GM21367 (cell line): Measurements from ENCODE around the gene ATPAF1.
A peak's percentile ranks its signal among the peaks of the same experiment; 100 is the strongest.
"Not testable (repeated sequence)": the region's sequence is repeated elsewhere in the genome, so short reads cannot be mapped to it uniquely, and the experiment has no call there.

Experiments
- ATAC-seq: cut with Tn5 transposase; IDR thresholded peaks from one replicate; pipeline ENCODE4 v1.9.1; 2021; ENCODE audit not compliant: unreplicated experiment

Gene ATPAF1

GRCh38 chr1:46667782-46668760, at the start of gene ATPAF1:
ATPAF1 (minus strand) TSS chr1:46668364; CDS start chr1:46668322, 42 bp downstream.
- peak; percentile 75 for ATAC-seq

DNA sequence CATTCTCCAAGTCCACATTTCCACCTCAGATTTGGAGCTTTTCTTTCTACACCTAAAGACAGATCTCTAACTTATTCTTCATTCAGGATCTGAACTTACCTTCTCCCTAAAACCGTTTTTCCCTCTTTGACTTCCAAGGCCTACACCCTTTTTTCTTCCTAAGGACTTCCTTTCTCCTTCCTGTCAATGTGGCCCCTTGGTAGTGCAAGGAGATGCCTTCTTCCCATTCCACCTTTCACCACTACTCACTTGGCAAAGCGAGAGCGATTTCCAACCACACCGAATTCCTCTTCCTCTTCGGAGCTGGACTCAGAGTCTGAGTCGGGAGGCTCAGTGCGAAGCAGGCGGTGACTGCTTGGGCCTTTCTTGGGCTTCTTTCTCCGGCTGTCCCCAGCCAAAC, 49.5 kb upstream of the ATPAF1 start:
- no peak for ATAC-seq

DNA sequence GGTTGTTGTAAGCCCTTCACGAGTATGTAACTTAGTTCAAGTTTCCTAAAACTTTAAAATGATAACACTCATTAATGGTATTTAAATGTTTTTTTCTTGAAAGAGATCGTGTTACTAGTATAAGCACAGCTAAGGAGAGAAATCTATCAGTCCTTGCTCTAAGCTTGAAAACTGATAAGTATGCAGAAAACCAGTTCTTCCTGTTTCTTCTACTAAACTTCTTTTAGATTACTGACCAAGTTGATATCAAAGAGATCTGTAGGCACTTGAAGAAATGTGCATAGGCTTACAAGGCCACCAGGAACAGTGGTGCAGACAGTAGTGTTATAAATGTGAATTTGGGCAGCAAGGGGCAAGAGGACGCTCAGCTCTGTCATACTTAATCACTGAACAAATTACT, 46.8 kb upstream of the ATPAF1 start:
- no peak for ATAC-seq

DNA sequence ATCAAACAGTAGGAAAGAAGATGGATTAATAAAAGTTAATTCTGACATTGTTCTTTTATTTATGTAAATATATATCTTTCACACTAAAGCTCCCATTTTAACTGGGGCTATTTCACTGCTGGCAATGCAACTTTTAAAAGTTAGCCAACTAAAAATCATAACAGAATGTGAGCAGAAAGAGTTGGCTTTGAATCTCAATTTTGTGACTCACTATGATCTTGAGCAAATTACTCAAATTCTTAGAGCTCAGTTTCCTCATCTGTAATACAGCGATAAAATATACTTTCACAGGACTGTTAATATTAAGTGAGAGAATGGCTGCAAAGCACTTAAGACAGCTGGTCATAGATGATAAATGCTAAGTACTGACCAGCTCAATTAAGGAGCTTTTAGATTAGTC, 40.0 kb upstream of the ATPAF1 start:
- no peak for ATAC-seq

GRCh38 chr1:46705408-46705807, 37.2 kb upstream of the ATPAF1 start:
- no peak for ATAC-seq

GRCh38 chr1:46703927-46704641, 35.9 kb upstream of the ATPAF1 start:
- ATAC-seq = no peak

DNA sequence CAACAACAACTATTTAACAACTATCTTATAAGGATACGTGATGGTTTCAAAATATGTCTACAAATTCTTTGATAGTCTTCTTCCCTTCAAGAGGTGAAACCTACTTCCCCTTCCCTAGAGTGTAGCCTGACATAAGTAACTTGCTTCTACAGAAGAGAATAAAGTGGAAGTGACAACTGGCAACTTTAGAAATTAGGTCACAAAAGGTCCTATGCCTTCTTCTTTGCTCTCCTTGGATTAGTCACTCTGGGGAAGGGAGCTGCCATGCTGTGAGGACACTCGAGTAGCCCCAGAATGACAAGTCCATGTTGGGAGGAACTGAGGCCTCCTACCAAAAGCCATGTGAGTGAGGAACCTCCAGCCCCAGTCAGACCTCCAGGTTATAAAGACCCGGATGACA, 31.5 kb upstream of the ATPAF1 start:
- ATAC-seq = no peak

DNA sequence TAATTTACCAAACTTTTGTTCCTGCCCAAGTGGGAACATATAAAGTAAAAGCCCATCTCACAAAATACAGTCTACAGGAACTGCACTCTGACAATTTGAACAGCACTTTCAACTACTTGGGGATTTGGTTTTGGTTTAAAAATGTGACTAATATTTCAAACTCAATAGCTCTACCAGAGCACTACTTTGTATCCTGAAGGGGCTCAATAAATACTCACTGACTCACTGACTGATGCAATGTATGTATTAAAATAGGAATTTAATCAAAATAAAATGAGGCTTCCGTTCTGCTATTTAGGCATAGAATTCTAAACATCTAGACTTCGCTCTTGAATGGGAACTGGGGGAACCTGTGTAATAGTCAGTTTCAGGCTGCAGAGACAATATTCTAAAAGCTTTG, 28.9 kb upstream of the ATPAF1 start:
- ATAC-seq = no peak

GRCh38 chr1:46694676-46695075, 26.5 kb upstream of the ATPAF1 start:
- not testable (repeated sequence) for ATAC-seq

DNA sequence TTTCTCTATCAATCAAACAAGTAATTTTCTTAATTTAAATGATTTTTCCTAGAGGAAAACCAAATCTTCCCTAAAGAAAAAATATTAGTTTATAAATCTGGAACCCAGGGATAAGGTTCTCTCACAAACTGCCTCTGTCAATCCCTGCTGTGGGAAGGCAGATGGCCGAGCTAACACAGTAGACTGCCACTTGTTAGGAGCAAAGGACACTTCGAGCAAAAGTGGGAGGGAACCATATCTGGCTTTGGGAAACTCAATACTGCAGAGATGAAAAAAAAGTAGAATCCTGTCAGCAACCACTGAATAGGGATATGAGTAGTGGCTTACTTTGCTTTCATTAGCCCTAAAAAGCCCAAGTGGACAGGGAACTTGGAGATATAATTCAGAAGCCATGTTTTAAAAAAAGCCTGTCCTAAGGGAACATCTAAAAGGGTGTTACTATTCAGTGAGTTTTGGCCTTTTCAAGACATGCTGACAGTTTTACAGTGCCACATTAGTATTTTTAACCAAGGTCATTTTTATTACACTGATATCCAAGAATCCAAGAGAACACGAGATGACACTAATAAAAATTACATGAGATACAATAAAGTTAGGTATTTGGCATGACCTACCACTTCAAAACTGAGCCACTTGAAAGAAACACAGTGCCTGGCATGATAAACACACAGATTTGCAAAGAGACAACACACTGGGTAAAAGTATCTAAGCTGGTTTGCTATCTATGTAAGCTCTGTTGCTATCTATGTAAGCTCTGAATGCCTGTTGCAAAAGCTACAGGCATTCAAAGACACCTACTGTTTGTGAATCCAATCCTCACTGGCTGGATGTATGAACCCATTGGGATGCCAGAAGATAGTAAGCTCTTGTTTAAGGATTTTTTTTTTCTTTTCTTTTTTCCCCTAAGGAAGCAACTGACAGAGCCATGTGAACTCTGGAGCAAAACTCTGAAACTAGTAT, 24.9 kb upstream of the ATPAF1 start:
- ATAC-seq = no peak

DNA sequence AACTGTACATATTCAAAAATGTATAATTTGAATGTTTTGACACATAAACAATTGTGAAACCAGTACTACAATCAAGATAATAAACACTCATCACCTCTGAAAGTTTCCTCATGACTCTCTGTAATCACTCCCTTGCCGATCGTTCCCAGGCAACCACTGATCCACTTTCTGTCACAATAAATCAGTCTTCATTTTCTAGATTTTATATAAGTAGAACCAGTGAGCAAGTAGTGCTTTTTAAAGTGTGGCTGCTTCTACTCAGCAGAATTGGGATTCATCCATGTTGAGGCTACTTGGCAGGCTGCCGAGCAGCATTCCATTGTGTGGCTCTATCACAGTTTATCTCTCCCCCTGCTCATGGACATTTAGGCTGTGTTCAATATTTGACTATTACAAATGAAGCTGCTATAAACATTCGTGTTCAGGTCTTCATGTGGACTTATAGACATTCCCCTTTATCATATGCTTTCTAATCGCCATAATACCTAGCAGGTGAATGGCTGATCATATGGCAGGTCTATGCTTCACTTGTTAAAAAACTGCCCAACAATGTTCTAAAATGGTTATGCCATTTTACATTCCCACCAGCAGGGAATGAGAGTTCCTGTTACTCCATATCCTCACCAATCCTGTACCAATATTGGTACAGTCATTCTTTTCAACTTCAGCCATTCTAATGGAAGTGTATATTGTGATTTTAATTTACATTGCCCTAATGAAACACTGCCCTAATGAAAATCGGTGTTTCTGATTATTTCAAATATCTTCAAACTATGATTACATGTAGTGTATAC, 24.0 kb upstream of the ATPAF1 start:
- ATAC-seq = no peak

GRCh38 chr1:46690931-46691421, 22.8 kb upstream of the ATPAF1 start:
- ATAC-seq = no peak

DNA sequence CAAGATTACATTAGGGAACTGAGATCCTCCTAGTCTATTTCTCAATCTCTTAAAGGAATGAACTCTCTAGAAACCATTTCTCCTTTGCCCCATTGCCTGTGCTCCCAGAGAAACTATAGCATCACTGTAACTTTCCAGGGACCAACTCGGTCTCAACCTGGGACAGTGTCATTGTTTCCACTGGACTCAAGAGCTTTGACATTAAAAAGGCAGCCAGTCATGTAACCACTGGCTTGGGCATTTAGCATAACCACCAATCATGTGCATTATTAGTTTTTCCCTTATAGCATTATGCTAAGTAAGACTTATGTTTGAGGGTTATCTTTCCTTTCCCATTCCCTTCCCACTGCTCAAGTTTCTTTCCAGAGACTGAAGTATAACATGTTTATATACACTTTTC, 21.7 kb upstream of the ATPAF1 start:
- no peak for ATAC-seq

DNA sequence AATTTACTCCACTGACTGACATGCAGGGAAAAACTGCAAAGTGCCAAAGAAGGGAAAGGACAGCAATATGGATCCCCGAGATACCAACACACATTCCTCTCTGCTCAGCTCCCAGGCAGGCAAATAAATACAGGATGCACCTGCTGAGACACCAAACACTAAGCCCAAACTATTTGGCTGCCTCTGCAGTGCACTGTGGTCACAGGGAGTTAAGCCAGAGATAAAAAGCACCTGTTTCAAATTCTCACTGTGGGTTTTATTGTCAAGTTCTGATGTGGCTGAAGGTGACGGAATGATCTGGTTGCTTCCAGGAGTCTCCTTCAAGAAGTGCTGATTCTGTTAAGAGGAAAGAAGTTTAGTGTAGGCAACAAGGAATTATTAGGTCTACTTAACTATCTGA, 21.2 kb upstream of the ATPAF1 start:
- no peak for ATAC-seq

DNA sequence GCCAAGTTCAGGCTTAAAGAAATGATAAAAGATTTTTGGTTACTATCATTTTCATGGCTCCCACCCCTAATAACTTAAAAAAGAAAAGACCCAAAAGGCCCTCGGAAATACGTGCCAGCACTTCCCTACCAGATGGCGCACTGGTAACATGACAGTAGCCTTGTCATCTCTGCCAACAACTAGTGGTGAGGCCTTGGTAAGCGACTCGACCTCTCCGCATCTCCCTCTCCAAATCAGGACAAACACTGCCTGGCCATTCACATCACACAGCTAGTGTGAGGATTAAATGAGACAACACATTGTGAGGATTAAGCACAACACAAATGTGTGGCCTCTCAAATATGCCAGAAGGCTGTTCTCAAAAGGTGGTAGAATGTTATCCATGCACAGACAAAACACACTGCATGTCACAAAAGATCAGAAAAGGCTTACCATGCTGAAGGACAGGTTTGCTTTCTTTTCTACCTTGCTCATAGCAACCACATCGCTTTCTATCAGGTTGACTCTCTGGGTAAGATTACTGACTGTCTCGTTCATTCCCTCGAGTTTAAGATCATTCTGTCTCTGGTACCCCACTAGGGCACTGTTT, 19.9 kb upstream of the ATPAF1 start:
- ATAC-seq = no peak

- ATAC-seq = no peak
Measured at GRCh38 chr1:46687093-46687659, 19.0 kb upstream of the ATPAF1 start.

DNA sequence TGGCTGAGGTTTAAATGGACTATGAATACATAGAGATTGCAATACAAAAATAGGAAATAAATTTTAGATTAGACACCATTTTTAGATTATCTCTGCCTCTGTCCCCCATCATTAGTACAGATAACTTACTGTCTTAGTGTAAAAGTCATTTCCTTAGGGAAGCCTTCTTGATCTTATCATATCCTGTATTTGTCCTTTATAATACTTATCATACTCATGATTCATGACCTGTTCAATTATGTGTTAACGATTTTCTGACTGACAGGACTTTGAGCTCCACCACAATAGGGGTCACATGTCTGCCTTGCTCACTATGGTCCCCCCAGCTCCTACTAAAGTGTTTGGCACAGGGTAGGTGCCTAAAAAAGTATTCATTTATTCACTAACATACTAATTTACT, 18.1 kb upstream of the ATPAF1 start:
- ATAC-seq = no peak

GRCh38 chr1:46684670-46685069, 16.5 kb upstream of the ATPAF1 start:
- no peak for ATAC-seq

GRCh38 chr1:46682064-46682463, 13.9 kb upstream of the ATPAF1 start:
- no peak for ATAC-seq
